ENCODE results near the gene PCDH10.

PCDH10 gene

GRCh38 chr4:133148690-133149363 is at the start of gene PCDH10:
Gene PCDH10, plus strand, starts transcription at chr4:133149294. Its CDS starts 847 bp downstream, at chr4:133150141.
- TF ChIP-seq EGR1 (IDR thresholded peaks at IDR 0.05) = no peak
- TF ChIP-seq TCF12 (IDR thresholded peaks at IDR 0.05; ENCODE audit: low read depth) = no peak
- no peak for TF ChIP-seq USF1 (IDR thresholded peaks at IDR 0.05)
- peak; percentile 87 for TF ChIP-seq TAF1 (IDR thresholded peaks at IDR 0.05; ENCODE audit: low read depth)
- 0 out of 2 replicates have a peak, but pooled peaks have one; percentile 8 for TF ChIP-seq TEAD4 (IDR thresholded peaks at IDR 0.05)
- no peak for TF ChIP-seq NFIC (IDR thresholded peaks at IDR 0.05)
- no peak for TF ChIP-seq FOXM1 (IDR thresholded peaks at IDR 0.05; ENCODE audit: borderline replicate concordance, low read depth)
- peak; percentile 59 for TF ChIP-seq MAX (IDR thresholded peaks at IDR 0.05)
- TF ChIP-seq RAD21 (IDR thresholded peaks at IDR 0.05; ENCODE audit: low read depth) = no peak
- no peak for TF ChIP-seq EP300 (IDR thresholded peaks at IDR 0.05; ENCODE audit: borderline replicate concordance)
- no peak for TF ChIP-seq CEBPB (IDR thresholded peaks at IDR 0.05)
- no peak for TF ChIP-seq REST (IDR thresholded peaks at IDR 0.05; ENCODE audit: low read depth)
- TF ChIP-seq CREB1 (IDR thresholded peaks at IDR 0.05; ENCODE audit: low read depth) = peak; percentile 74
- no peak for TF ChIP-seq ZBTB7A (IDR thresholded peaks at IDR 0.05; ENCODE audit: low read depth)
- TF ChIP-seq YY1 (IDR thresholded peaks at IDR 0.05; ENCODE audit: low read depth) = no peak

- TF ChIP-seq EP300 (IDR thresholded peaks at IDR 0.05; ENCODE audit: borderline replicate concordance) (no peak), MAX (IDR thresholded peaks at IDR 0.05) (no peak), RAD21 (IDR thresholded peaks at IDR 0.05; ENCODE audit: low read depth) (no peak), EGR1 (IDR thresholded peaks at IDR 0.05) (no peak), CEBPB (IDR thresholded peaks at IDR 0.05) (no peak), YY1 (IDR thresholded peaks at IDR 0.05; ENCODE audit: low read depth) (no peak), CREB1 (IDR thresholded peaks at IDR 0.05; ENCODE audit: low read depth) (no peak), TAF1 (IDR thresholded peaks at IDR 0.05; ENCODE audit: low read depth) (no peak), TCF12 (IDR thresholded peaks at IDR 0.05; ENCODE audit: low read depth) (no peak), ZBTB7A (IDR thresholded peaks at IDR 0.05; ENCODE audit: low read depth) (no peak)
Observed at GRCh38 chr4:133102043-133102442, 47.1 kb upstream of the PCDH10 start.

- TF ChIP-seq NFIC (IDR thresholded peaks at IDR 0.05) (no peak), TCF12 (IDR thresholded peaks at IDR 0.05; ENCODE audit: low read depth) (no peak), RAD21 (IDR thresholded peaks at IDR 0.05; ENCODE audit: low read depth) (no peak), CEBPB (IDR thresholded peaks at IDR 0.05) (no peak), EGR1 (IDR thresholded peaks at IDR 0.05) (no peak), ZBTB7A (IDR thresholded peaks at IDR 0.05; ENCODE audit: low read depth) (no peak), TEAD4 (IDR thresholded peaks at IDR 0.05) (no peak)
Observed at GRCh38 chr4:133102612-133103409, 46.3 kb upstream of the PCDH10 start.

- TF ChIP-seq REST (IDR thresholded peaks at IDR 0.05; ENCODE audit: low read depth) (no peak), CEBPB (IDR thresholded peaks at IDR 0.05) (no peak), CREB1 (IDR thresholded peaks at IDR 0.05; ENCODE audit: low read depth) (no peak), MAX (IDR thresholded peaks at IDR 0.05) (no peak), TCF12 (IDR thresholded peaks at IDR 0.05; ENCODE audit: low read depth) (no peak), NFIC (IDR thresholded peaks at IDR 0.05) (no peak), EP300 (IDR thresholded peaks at IDR 0.05; ENCODE audit: borderline replicate concordance) (no peak), TEAD4 (IDR thresholded peaks at IDR 0.05) (no peak), ZBTB7A (IDR thresholded peaks at IDR 0.05; ENCODE audit: low read depth) (no peak), RAD21 (IDR thresholded peaks at IDR 0.05; ENCODE audit: low read depth) (no peak), TAF1 (IDR thresholded peaks at IDR 0.05; ENCODE audit: low read depth) (no peak), EGR1 (IDR thresholded peaks at IDR 0.05) (no peak), FOXM1 (IDR thresholded peaks at IDR 0.05; ENCODE audit: borderline replicate concordance, low read depth) (no peak), YY1 (IDR thresholded peaks at IDR 0.05; ENCODE audit: low read depth) (no peak), USF1 (IDR thresholded peaks at IDR 0.05) (no peak)
Observed at GRCh38 chr4:133112641-133113040, 36.5 kb upstream of the PCDH10 start.

- TF ChIP-seq REST (IDR thresholded peaks at IDR 0.05; ENCODE audit: low read depth) = no peak
- no peak for TF ChIP-seq YY1 (IDR thresholded peaks at IDR 0.05; ENCODE audit: low read depth)
- no peak for TF ChIP-seq CEBPB (IDR thresholded peaks at IDR 0.05)
- no peak for TF ChIP-seq ZBTB7A (IDR thresholded peaks at IDR 0.05; ENCODE audit: low read depth)
- no peak for TF ChIP-seq CREB1 (IDR thresholded peaks at IDR 0.05; ENCODE audit: low read depth)
- TF ChIP-seq EP300 (IDR thresholded peaks at IDR 0.05; ENCODE audit: borderline replicate concordance) = no peak
- no peak for TF ChIP-seq TEAD4 (IDR thresholded peaks at IDR 0.05)
- TF ChIP-seq RAD21 (IDR thresholded peaks at IDR 0.05; ENCODE audit: low read depth) = no peak
- no peak for TF ChIP-seq TCF12 (IDR thresholded peaks at IDR 0.05; ENCODE audit: low read depth)
- TF ChIP-seq EGR1 (IDR thresholded peaks at IDR 0.05) = no peak
- no peak for TF ChIP-seq TAF1 (IDR thresholded peaks at IDR 0.05; ENCODE audit: low read depth)
- no peak for TF ChIP-seq NFIC (IDR thresholded peaks at IDR 0.05)
- no peak for TF ChIP-seq MAX (IDR thresholded peaks at IDR 0.05)
- TF ChIP-seq USF1 (IDR thresholded peaks at IDR 0.05) = no peak
- no peak for TF ChIP-seq FOXM1 (IDR thresholded peaks at IDR 0.05; ENCODE audit: borderline replicate concordance, low read depth)
Observed at GRCh38 chr4:133124746-133125145, 24.3 kb upstream of the PCDH10 start.

Measured in Ishikawa (cell line).